SK-N-MC (cell line): ENCODE results near the gene KCNJ16.

Source experiments
- EZH2 ChIP-seq: fragments of 200-600 bp; sonication (generic); IDR thresholded peaks from one replicate; pipeline ENCODE4 v1.6.1; 2017; ENCODE audit warnings: antibody characterized with exemption
- POLR2AphosphoS5 ChIP-seq: IDR thresholded peaks from 2 replicates; pipeline ENCODE4 v1.6.1; 2012; ENCODE audit warnings: mild to moderate bottlenecking, low read depth, low read length, borderline replicate concordance

GRCh38 chr17:70157151-70157550 is 82.1 kb downstream of the KCNJ16 start:
- TF ChIP-seq EZH2 (no peak), POLR2AphosphoS5 (no peak)
